Measurements from ENCODE around the gene NFATC4. TPM values are rescaled to one million over a fixed set of nuclear protein-coding genes. Genes with fewer than 3 reads are reported as not detected.

The NFATC4 gene
- total RNA-seq, 1 experiment from 2014 or later = 7.6 TPM

GRCh38 chr14:24428628-24429394, 60.8 kb downstream of the NFATC4 start:
- H2AFZ ChIP-seq (ENCODE audit: low read depth, low read length, poor library complexity, severe bottlenecking) = no peak overlapping the region
- intact Hi-C loops (cut with micrococcal nuclease) = no loop called here
- H3K27ac ChIP-seq (ENCODE audit: low read depth, low read length) = peak overlapping the region; percentile 92; the same call in 1 of the 2 replicates
- ATAC-seq = no peak
- H3K4me1 ChIP-seq (ENCODE audit: control insufficient read depth in 1 of 2, insufficient read depth in 2 of 2, low read length in 2 of 2) = peaks cover 14 to 37% of the 10 kb centered on the region in 2 experiments
- ChIA-PET CTCF (interaction anchor here (1.7 to 4.1 kb wide), 2 partner anchors 13 to 96 kb away, joined by 5 to 162 read pairs; partner anchors contain the start of gene ADCY4), RAD21 (ENCODE audit: low non-redundant PET in 1 of 2, low total read pairs in 2 of 2, uncharacterized antibody in 2 of 2, unreplicated experiment in 2 of 2) (no interaction called here), POLR2A (interaction anchor here (0.7 to 1.1 kb wide), 2 partner anchors 10 to 17 kb away, joined by 3 to 4 read pairs; no protein-coding TSS in a partner anchor)
- DNase-seq (ENCODE audit: low read depth, low spot score) = no peak
- H3K79me2 ChIP-seq (ENCODE audit: insufficient read depth, low read length) = peaks cover 21% of the 10 kb centered on the region
- H3K4me3 ChIP-seq (replicated peaks in 1 of 2; ENCODE audit: low read depth in 1 of 2, low read length in 2 of 2) = peak overlapping the region; percentile 93 to 95
- peaks cover 10% of the 10 kb centered on the region in 2 experiments; a peak in 2 of 4 replicates for H3K36me3 ChIP-seq (ENCODE audit: control insufficient read depth in 1 of 2, insufficient read depth in 2 of 2, low read length in 2 of 2)
- no peaks in the 10 kb centered on the region for H4K20me1 ChIP-seq (ENCODE audit: insufficient read depth)
- no peaks in the 10 kb centered on the region for H3K27me3 ChIP-seq (ENCODE audit: insufficient read depth, low read length)
- H3K4me2 ChIP-seq (ENCODE audit: low read length) = peak overlapping the region; percentile 95
- no peaks in the 10 kb centered on the region for H3K9me2 ChIP-seq (ENCODE audit: insufficient read depth)
- H3K9me3 ChIP-seq (ENCODE audit: control insufficient read depth in 1 of 2, insufficient read depth in 1 of 2, low read depth in 1 of 2, low read length in 2 of 2) = no peaks in the 10 kb centered on the region
- peak overlapping the region; percentile 95 for H3K9ac ChIP-seq (ENCODE audit: low read length)
- no peak for TF ChIP-seq REST (IDR thresholded peaks at IDR 0.05; ENCODE audit: low read depth)
- TF ChIP-seq SP1 (IDR thresholded peaks at IDR 0.05; ENCODE audit: low read depth) = no peak
- no peak for TF ChIP-seq CBX3 (IDR thresholded peaks at IDR 0.05; ENCODE audit: low read depth)
- no peak for TF ChIP-seq EZH2 (IDR thresholded peaks at IDR 0.05)
- no peak for TF ChIP-seq ZFX (IDR thresholded peaks at IDR 0.05)
- TF ChIP-seq, protein P1, sequence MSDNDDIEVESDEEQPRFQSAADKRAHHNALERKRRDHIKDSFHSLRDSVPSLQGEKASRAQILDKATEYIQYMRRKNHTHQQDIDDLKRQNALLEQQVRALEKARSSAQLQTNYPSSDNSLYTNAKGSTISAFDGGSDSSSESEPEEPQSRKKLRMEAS (IDR thresholded peaks at IDR 0.05) = no peak
- TF ChIP-seq ZNF274 (IDR thresholded peaks at IDR 0.05; ENCODE audit: low read depth, low read length) = no peak
- no peak for TF ChIP-seq RAD21 (IDR thresholded peaks at IDR 0.05; ENCODE audit: low read depth)
- BruUV-seq (replicated peaks) = no TSS peak

Other genes starting within 250 kb of the NFATC4 start
- 0.81 TPM for gene FITM1, start 237.5 kb upstream of the NFATC4 start, total RNA-seq (2021; ENCODE audit: unreplicated experiment)
- 174 TPM for gene PSME1, start 232.0 kb upstream of the NFATC4 start, total RNA-seq (2021; ENCODE audit: unreplicated experiment)
- 42.0 TPM for gene EMC9, start 226.6 kb upstream of the NFATC4 start, total RNA-seq (2021; ENCODE audit: unreplicated experiment)
- 160 TPM for gene PSME2, start 221.6 kb upstream of the NFATC4 start, total RNA-seq (2021; ENCODE audit: unreplicated experiment)
- gene RNF31, start 220.7 kb upstream of the NFATC4 start, total RNA-seq (2021; ENCODE audit: unreplicated experiment) = 78.0 TPM
- 21.7 TPM for gene IRF9, start 206.9 kb upstream of the NFATC4 start, total RNA-seq (2021; ENCODE audit: unreplicated experiment)
- 7.6 TPM for gene REC8, start 196.1 kb upstream of the NFATC4 start, total RNA-seq (2021; ENCODE audit: unreplicated experiment)
- gene IPO4, start 179.4 kb upstream of the NFATC4 start, total RNA-seq (2021; ENCODE audit: unreplicated experiment) = 102 TPM
- gene TM9SF1, start 172.7 kb upstream of the NFATC4 start, total RNA-seq (2021; ENCODE audit: unreplicated experiment) = 35.2 TPM
- gene TSSK4, start 162.5 kb upstream of the NFATC4 start, total RNA-seq (2021; ENCODE audit: unreplicated experiment) = 0.32 TPM
- gene CHMP4A, start 154.7 kb upstream of the NFATC4 start, total RNA-seq (2021; ENCODE audit: unreplicated experiment) = 34.6 TPM
- gene MDP1, start 152.1 kb upstream of the NFATC4 start, total RNA-seq (2021; ENCODE audit: unreplicated experiment) = 15.9 TPM
- gene NEDD8, start 135.8 kb upstream of the NFATC4 start, total RNA-seq (2021; ENCODE audit: unreplicated experiment) = 178 TPM
- gene GMPR2, start 135.3 kb upstream of the NFATC4 start, total RNA-seq (2021; ENCODE audit: unreplicated experiment) = 66.9 TPM
- 38.4 TPM for gene TINF2, start 125.6 kb upstream of the NFATC4 start, total RNA-seq (2021; ENCODE audit: unreplicated experiment)
- gene TGM1, start 105.0 kb upstream of the NFATC4 start, total RNA-seq (2021; ENCODE audit: unreplicated experiment) = 5.6 TPM
- 40.8 TPM for gene RABGGTA, start 96.6 kb upstream of the NFATC4 start, total RNA-seq (2021; ENCODE audit: unreplicated experiment)
- gene DHRS1, start 68.4 kb upstream of the NFATC4 start, total RNA-seq (2021; ENCODE audit: unreplicated experiment) = 34.7 TPM
- 39.4 TPM for gene NOP9, start 68.3 kb upstream of the NFATC4 start, total RNA-seq (2021; ENCODE audit: unreplicated experiment)
- gene CIDEB, start 60.2 kb upstream of the NFATC4 start, total RNA-seq (2021; ENCODE audit: unreplicated experiment) = 0.22 TPM
- 15.4 TPM for gene LTB4R2, start 58.0 kb upstream of the NFATC4 start, total RNA-seq (2021; ENCODE audit: unreplicated experiment)
- gene LTB4R, start 56.7 kb upstream of the NFATC4 start, total RNA-seq (2021; ENCODE audit: unreplicated experiment) = 14.8 TPM
- gene ADCY4, start 33.1 kb upstream of the NFATC4 start, total RNA-seq (2021; ENCODE audit: unreplicated experiment) = 0.86 TPM
- gene RIPK3, start 28.2 kb upstream of the NFATC4 start, total RNA-seq (2021; ENCODE audit: unreplicated experiment) = not detected
- 0.27 TPM for gene NYNRIN, start 30.8 kb downstream of the NFATC4 start, total RNA-seq (2021; ENCODE audit: unreplicated experiment)
- gene CBLN3, start 61.5 kb downstream of the NFATC4 start, total RNA-seq (2021; ENCODE audit: unreplicated experiment) = 2.0 TPM
- gene KHNYN, start 61.8 kb downstream of the NFATC4 start, total RNA-seq (2021; ENCODE audit: unreplicated experiment) = 50.1 TPM
- gene SDR39U1, start 74.6 kb downstream of the NFATC4 start, total RNA-seq (2021; ENCODE audit: unreplicated experiment) = 61.8 TPM
- gene CMA1, start 140.1 kb downstream of the NFATC4 start, total RNA-seq (2021; ENCODE audit: unreplicated experiment) = not detected
- not detected for gene CTSG, start 208.1 kb downstream of the NFATC4 start, total RNA-seq (2021; ENCODE audit: unreplicated experiment)
- gene GZMH, start 241.5 kb downstream of the NFATC4 start, total RNA-seq (2021; ENCODE audit: unreplicated experiment) = not detected